ENCODE results near the gene HERC5.

DNA sequence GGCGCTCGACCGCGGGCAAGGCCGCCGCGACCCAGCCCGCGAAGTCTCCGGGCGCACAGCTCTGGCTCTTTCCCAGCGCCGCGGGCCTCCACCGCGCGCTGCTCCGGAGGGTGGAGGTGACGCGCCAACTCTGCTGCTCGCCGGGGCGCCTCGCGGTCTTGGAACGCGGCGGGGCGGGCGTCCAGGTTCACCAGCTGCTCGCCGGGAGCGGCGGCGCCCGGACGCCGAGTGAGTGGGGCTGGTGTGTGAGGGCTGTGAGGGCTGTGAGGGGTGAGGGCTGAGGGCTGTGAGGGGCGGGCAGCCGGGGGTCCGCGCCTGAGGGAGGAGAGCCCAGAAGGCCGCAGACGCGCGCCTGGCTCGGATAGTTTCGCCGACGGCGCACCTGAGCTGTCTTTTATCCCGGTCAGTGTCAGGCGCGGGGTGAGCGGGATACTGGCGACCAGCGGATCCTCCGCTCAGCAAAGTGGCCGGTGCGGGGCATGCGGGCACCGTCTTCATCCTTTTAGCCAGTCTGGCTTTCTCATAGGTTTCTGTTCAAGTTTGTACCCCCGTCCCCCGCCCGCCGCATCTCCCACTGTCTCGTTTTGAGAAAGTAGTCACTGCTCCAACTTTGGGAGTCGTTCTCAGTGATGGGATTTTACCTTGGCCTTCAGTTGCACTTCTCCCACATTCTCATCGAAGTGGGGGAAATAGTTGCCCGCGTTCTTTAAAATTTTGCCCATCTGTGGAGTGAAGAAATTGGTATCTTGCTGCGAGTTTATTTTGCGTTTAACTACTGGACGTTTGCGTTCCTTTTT, 586 bp downstream of the HERC5 start:
- no peak for TF ChIP-seq POLR2A (IDR thresholded peaks at IDR 0.05)
- TF ChIP-seq, protein P1, sequence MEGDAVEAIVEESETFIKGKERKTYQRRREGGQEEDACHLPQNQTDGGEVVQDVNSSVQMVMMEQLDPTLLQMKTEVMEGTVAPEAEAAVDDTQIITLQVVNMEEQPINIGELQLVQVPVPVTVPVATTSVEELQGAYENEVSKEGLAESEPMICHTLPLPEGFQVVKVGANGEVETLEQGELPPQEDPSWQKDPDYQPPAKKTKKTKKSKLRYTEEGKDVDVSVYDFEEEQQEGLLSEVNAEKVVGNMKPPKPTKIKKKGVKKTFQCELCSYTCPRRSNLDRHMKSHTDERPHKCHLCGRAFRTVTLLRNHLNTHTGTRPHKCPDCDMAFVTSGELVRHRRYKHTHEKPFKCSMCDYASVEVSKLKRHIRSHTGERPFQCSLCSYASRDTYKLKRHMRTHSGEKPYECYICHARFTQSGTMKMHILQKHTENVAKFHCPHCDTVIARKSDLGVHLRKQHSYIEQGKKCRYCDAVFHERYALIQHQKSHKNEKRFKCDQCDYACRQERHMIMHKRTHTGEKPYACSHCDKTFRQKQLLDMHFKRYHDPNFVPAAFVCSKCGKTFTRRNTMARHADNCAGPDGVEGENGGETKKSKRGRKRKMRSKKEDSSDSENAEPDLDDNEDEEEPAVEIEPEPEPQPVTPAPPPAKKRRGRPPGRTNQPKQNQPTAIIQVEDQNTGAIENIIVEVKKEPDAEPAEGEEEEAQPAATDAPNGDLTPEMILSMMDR (IDR thresholded peaks at IDR 0.05) = no peak
